ENCODE data around the gene NTM.
A peak's percentile ranks its signal among the peaks of the same experiment; 100 is the strongest.

The NTM gene

GRCh38 chr11:131659931-131660330 lies 289.5 kb downstream of the NTM start:
- Histone ChIP-seq H2BK15ac (ENCODE audit: low read length) (peak overlapping the region; percentile 56), H3K36me3 (replicated peaks in 1 of 2; ENCODE audit: control insufficient read depth in 2 of 2, insufficient read depth in 2 of 2, low read length in 2 of 2) (no peaks in the 10 kb centered on the region), H3K4me3 (ENCODE audit: low read length in 2 of 2) (no peak overlapping the region), H2BK12ac (ENCODE audit: low read length) (no peak overlapping the region), H3K4me1 (ENCODE audit: control insufficient read depth in 2 of 2, insufficient read depth in 1 of 2, low read depth in 1 of 2, low read length in 2 of 2) (peaks cover 0 to 30% of the 10 kb centered on the region in 2 donors), H3K27me3 (ENCODE audit: control insufficient read depth in 3 of 3, insufficient read depth in 3 of 3, low read depth in 1 of 3, low read length in 3 of 3) (no peaks in the 10 kb centered on the region), H3K18ac (ENCODE audit: low read length) (peak overlapping the region; percentile 29), H3K27ac (replicated peaks; ENCODE audit: low read length) (no peak overlapping the region), H3K14ac (ENCODE audit: low read length) (no peak overlapping the region), H3K23ac (ENCODE audit: low read depth, low read length, poor library complexity) (no peak overlapping the region), H4K91ac (ENCODE audit: low read depth, low read length, poor library complexity) (no peak overlapping the region), H2AK5ac (ENCODE audit: low read depth, low read length) (no peak overlapping the region), H3K4me2 (ENCODE audit: insufficient read depth, low read length, poor library complexity, severe bottlenecking) (no peak overlapping the region), H2AFZ (ENCODE audit: low read length) (no peak overlapping the region), H3K79me1 (ENCODE audit: low read depth, low read length) (no peaks in the 10 kb centered on the region), H3K4ac (ENCODE audit: low read length) (no peak overlapping the region), H2BK5ac (ENCODE audit: low read length) (no peak overlapping the region), H4K8ac (ENCODE audit: low read depth, low read length) (no peak overlapping the region), H3K9ac (ENCODE audit: low read depth, low read length, poor library complexity) (no peak overlapping the region), H2BK120ac (ENCODE audit: low read depth, low read length) (no peak overlapping the region), H3K9me3 (replicated peaks in 1 of 2; ENCODE audit: control insufficient read depth in 2 of 2, insufficient read depth in 1 of 2, low read depth in 1 of 2, low read length in 2 of 2) (peaks cover 0 to 2% of the 10 kb centered on the region in 2 donors)
- DNase-seq (ENCODE audit: low spot score): no peak
- no CpG with 5 or more reads among the region's 11 CpGs for WGBS, 2 donors (ENCODE audit: extremely low coverage in 2 of 2, insufficient read length in 2 of 2, insufficient replicate concordance in 1 of 2)

GRCh38 chr11:131661132-131661531 lies 290.7 kb downstream of the NTM start:
- no peak overlapping the region for H4K8ac ChIP-seq (ENCODE audit: low read depth, low read length)

GRCh38 chr11:131662317-131662972 lies 292.0 kb downstream of the NTM start:
- Histone ChIP-seq H3K27ac (replicated peaks; ENCODE audit: low read length) (no peak overlapping the region), H2BK120ac (ENCODE audit: low read depth, low read length) (no peak overlapping the region), H3K9ac (ENCODE audit: low read depth, low read length, poor library complexity) (no peak overlapping the region), H3K36me3 (replicated peaks in 1 of 2; ENCODE audit: control insufficient read depth in 2 of 2, insufficient read depth in 2 of 2, low read length in 2 of 2) (no peaks in the 10 kb centered on the region), H2AFZ (ENCODE audit: low read length) (no peak overlapping the region), H2BK15ac (ENCODE audit: low read length) (peak overlapping the region; percentile 71), H3K4ac (ENCODE audit: low read length) (no peak overlapping the region), H2AK5ac (ENCODE audit: low read depth, low read length) (no peak overlapping the region), H3K9me3 (replicated peaks in 1 of 2; ENCODE audit: control insufficient read depth in 2 of 2, insufficient read depth in 1 of 2, low read depth in 1 of 2, low read length in 2 of 2) (no peaks in the 10 kb centered on the region), H2BK12ac (ENCODE audit: low read length) (no peak overlapping the region), H3K14ac (ENCODE audit: low read length) (no peak overlapping the region), H3K4me3 (ENCODE audit: low read length in 2 of 2) (no peak overlapping the region), H3K4me1 (ENCODE audit: control insufficient read depth in 2 of 2, insufficient read depth in 1 of 2, low read depth in 1 of 2, low read length in 2 of 2) (peaks cover 0 to 19% of the 10 kb centered on the region in 2 donors), H3K18ac (ENCODE audit: low read length) (peak overlapping the region; percentile 32), H2BK5ac (ENCODE audit: low read length) (no peak overlapping the region), H4K91ac (ENCODE audit: low read depth, low read length, poor library complexity) (no peak overlapping the region), H3K79me1 (ENCODE audit: low read depth, low read length) (no peaks in the 10 kb centered on the region), H3K23ac (ENCODE audit: low read depth, low read length, poor library complexity) (no peak overlapping the region), H3K27me3 (ENCODE audit: control insufficient read depth in 3 of 3, insufficient read depth in 3 of 3, low read depth in 1 of 3, low read length in 3 of 3) (no peaks in the 10 kb centered on the region), H3K4me2 (ENCODE audit: insufficient read depth, low read length, poor library complexity, severe bottlenecking) (no peak overlapping the region), H4K8ac (ENCODE audit: low read depth, low read length) (no peak overlapping the region)
- no peak for DNase-seq (ENCODE audit: low spot score)
- WGBS, 2 donors (ENCODE audit: extremely low coverage in 2 of 2, insufficient read length in 2 of 2, insufficient replicate concordance in 1 of 2): no CpG with 5 or more reads among the region's 13 CpGs

More at GRCh38 chr11:131661132-131661531, 290.7 kb downstream of the NTM start:
- Histone ChIP-seq H3K9ac (ENCODE audit: low read depth, low read length, poor library complexity) (no peak overlapping the region), H3K14ac (ENCODE audit: low read length) (no peak overlapping the region), H3K27ac (replicated peaks; ENCODE audit: low read length) (no peak overlapping the region), H3K4me3 (ENCODE audit: low read length in 2 of 2) (no peak overlapping the region), H3K4me2 (ENCODE audit: insufficient read depth, low read length, poor library complexity, severe bottlenecking) (no peak overlapping the region), H3K27me3 (ENCODE audit: control insufficient read depth in 3 of 3, insufficient read depth in 3 of 3, low read depth in 1 of 3, low read length in 3 of 3) (no peaks in the 10 kb centered on the region), H4K91ac (ENCODE audit: low read depth, low read length, poor library complexity) (no peak overlapping the region), H3K4me1 (ENCODE audit: control insufficient read depth in 2 of 2, insufficient read depth in 1 of 2, low read depth in 1 of 2, low read length in 2 of 2) (peaks cover 0 to 30% of the 10 kb centered on the region in 2 donors), H3K4ac (ENCODE audit: low read length) (no peak overlapping the region), H3K23ac (ENCODE audit: low read depth, low read length, poor library complexity) (no peak overlapping the region), H3K79me1 (ENCODE audit: low read depth, low read length) (no peaks in the 10 kb centered on the region), H2AFZ (ENCODE audit: low read length) (no peak overlapping the region), H2BK120ac (ENCODE audit: low read depth, low read length) (no peak overlapping the region), H3K18ac (ENCODE audit: low read length) (peak overlapping the region; percentile 15), H2BK12ac (ENCODE audit: low read length) (no peak overlapping the region), H2AK5ac (ENCODE audit: low read depth, low read length) (no peak overlapping the region), H3K9me3 (replicated peaks in 1 of 2; ENCODE audit: control insufficient read depth in 2 of 2, insufficient read depth in 1 of 2, low read depth in 1 of 2, low read length in 2 of 2) (no peaks in the 10 kb centered on the region), H2BK5ac (ENCODE audit: low read length) (no peak overlapping the region), H3K36me3 (replicated peaks in 1 of 2; ENCODE audit: control insufficient read depth in 2 of 2, insufficient read depth in 2 of 2, low read length in 2 of 2) (no peaks in the 10 kb centered on the region), H2BK15ac (ENCODE audit: low read length) (no peak overlapping the region)
- no peak for DNase-seq (ENCODE audit: low spot score)
- no CpG with 5 or more reads among the region's 3 CpGs for WGBS, 2 donors (ENCODE audit: extremely low coverage in 2 of 2, insufficient read length in 2 of 2, insufficient replicate concordance in 1 of 2)

- H3K4me3 ChIP-seq (ENCODE audit: low read length in 2 of 2): no peak overlapping the region
- no CpG with 5 or more reads among the region's 9 CpGs for WGBS, 2 donors (ENCODE audit: extremely low coverage in 2 of 2, insufficient read length in 2 of 2, insufficient replicate concordance in 1 of 2)
- H3K79me1 ChIP-seq (ENCODE audit: low read depth, low read length): no peaks in the 10 kb centered on the region
- H3K4ac ChIP-seq (ENCODE audit: low read length): no peak overlapping the region
- H3K36me3 ChIP-seq (replicated peaks in 1 of 2; ENCODE audit: control insufficient read depth in 2 of 2, insufficient read depth in 2 of 2, low read length in 2 of 2): no peaks in the 10 kb centered on the region
- no peak overlapping the region for H2BK12ac ChIP-seq (ENCODE audit: low read length)
- no peak overlapping the region for H2BK15ac ChIP-seq (ENCODE audit: low read length)
- no peak for DNase-seq (ENCODE audit: low spot score)
- H3K27ac ChIP-seq (replicated peaks; ENCODE audit: low read length): no peak overlapping the region
- no peak overlapping the region for H3K23ac ChIP-seq (ENCODE audit: low read depth, low read length, poor library complexity)
- H2AK5ac ChIP-seq (ENCODE audit: low read depth, low read length): peak overlapping the region; percentile 73
- H3K9me3 ChIP-seq (replicated peaks in 1 of 2; ENCODE audit: control insufficient read depth in 2 of 2, insufficient read depth in 1 of 2, low read depth in 1 of 2, low read length in 2 of 2): no peaks in the 10 kb centered on the region
- no peak overlapping the region for H3K14ac ChIP-seq (ENCODE audit: low read length)
- H3K18ac ChIP-seq (ENCODE audit: low read length): peak overlapping the region; percentile 84
- peaks cover 0 to 17% of the 10 kb centered on the region in 2 donors for H3K4me1 ChIP-seq (ENCODE audit: control insufficient read depth in 2 of 2, insufficient read depth in 1 of 2, low read depth in 1 of 2, low read length in 2 of 2)
- H2BK120ac ChIP-seq (ENCODE audit: low read depth, low read length): no peak overlapping the region
- no peak overlapping the region for H4K8ac ChIP-seq (ENCODE audit: low read depth, low read length)
- H3K9ac ChIP-seq (ENCODE audit: low read depth, low read length, poor library complexity): no peak overlapping the region
- no peak overlapping the region for H3K4me2 ChIP-seq (ENCODE audit: insufficient read depth, low read length, poor library complexity, severe bottlenecking)
- H2AFZ ChIP-seq (ENCODE audit: low read length): no peak overlapping the region
- no peak overlapping the region for H4K91ac ChIP-seq (ENCODE audit: low read depth, low read length, poor library complexity)
- H2BK5ac ChIP-seq (ENCODE audit: low read length): no peak overlapping the region
- H3K27me3 ChIP-seq (ENCODE audit: control insufficient read depth in 3 of 3, insufficient read depth in 3 of 3, low read depth in 1 of 3, low read length in 3 of 3): no peaks in the 10 kb centered on the region
Observed at GRCh38 chr11:131662993-131663392, 292.6 kb downstream of the NTM start.

All from neuronal stem cell (in vitro differentiated cells).